Neural progenitor cell (in vitro differentiated cells): Measurements from ENCODE around the gene SHROOM1.

Experiments
- CTCF ChIP-seq: fragments of 200-600 bp; sonication (generic); IDR thresholded peaks from 2 replicates; pipeline ENCODE4 v1.5.1; 2017; ENCODE audit warnings: antibody characterized with exemption, mild to moderate bottlenecking
- EZH2 ChIP-seq: fragments of 200-600 bp; sonication (generic); IDR thresholded peaks from 2 replicates; pipeline ENCODE4 v1.6.1; 2017; ENCODE audit warnings: antibody characterized with exemption, mild to moderate bottlenecking, moderate library complexity
- EZH2phosphoT487 ChIP-seq: fragments of 200-600 bp; sonication (generic); IDR thresholded peaks from 2 replicates; pipeline ENCODE4 v1.6.1; 2017; ENCODE audit warnings: antibody characterized with exemption

- no peak for TF ChIP-seq CTCF
- no peak for TF ChIP-seq EZH2
- no peak for TF ChIP-seq EZH2phosphoT487
Observed at GRCh38 chr5:132780577-132780976, 49.9 kb downstream of the SHROOM1 start.
